Measurements from ENCODE around the gene RASA3.

RASA3 gene

DNA sequence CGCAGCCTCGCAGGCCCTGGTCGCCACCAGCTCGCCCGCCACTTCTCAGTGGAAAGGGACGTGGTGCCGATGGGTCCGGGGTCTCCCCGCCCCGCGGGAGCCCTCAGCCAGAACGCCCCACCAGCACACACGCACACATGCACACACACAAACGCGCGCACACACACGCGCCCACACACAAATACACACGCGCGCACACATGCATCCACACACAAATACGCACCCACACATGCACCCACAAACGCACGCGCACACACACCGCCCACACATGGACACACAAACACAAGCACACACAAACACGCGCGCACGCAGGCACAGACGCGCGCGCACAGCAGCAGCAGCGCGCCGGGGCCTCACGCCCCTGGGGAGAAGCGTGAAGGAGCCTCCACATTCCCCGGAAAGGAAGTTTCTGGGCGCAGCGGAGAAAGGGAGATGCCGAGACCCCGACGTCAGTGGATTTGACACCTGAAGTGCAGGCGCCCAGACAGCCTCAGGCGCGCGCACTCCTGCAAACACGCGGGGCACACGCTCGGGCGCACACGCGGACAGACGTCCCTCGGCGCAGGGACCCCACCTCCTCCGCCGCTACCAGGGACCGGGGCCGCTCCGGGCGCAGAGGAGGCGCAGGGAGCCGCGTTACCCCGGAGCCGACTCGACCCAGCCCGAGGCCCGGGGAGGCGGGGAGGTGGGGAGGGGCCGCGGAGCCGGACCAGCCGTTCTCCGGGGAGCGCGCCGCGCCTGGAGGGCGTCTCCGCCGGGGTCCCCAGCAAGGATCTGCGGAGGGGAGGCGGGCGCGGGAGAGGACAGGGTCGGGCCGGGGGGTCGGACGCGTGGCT is 622 bp downstream of the RASA3 start:
- no peak for DNase-seq (ENCODE audit: low spot score)
- TF ChIP-seq, protein P1, sequence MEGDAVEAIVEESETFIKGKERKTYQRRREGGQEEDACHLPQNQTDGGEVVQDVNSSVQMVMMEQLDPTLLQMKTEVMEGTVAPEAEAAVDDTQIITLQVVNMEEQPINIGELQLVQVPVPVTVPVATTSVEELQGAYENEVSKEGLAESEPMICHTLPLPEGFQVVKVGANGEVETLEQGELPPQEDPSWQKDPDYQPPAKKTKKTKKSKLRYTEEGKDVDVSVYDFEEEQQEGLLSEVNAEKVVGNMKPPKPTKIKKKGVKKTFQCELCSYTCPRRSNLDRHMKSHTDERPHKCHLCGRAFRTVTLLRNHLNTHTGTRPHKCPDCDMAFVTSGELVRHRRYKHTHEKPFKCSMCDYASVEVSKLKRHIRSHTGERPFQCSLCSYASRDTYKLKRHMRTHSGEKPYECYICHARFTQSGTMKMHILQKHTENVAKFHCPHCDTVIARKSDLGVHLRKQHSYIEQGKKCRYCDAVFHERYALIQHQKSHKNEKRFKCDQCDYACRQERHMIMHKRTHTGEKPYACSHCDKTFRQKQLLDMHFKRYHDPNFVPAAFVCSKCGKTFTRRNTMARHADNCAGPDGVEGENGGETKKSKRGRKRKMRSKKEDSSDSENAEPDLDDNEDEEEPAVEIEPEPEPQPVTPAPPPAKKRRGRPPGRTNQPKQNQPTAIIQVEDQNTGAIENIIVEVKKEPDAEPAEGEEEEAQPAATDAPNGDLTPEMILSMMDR (IDR thresholded peaks at IDR 0.05), result no peak
- H3K4me3 ChIP-seq, result peak overlapping the region; percentile 91
- H3K27ac ChIP-seq, result peak overlapping the region; percentile 75 to 87

DNA sequence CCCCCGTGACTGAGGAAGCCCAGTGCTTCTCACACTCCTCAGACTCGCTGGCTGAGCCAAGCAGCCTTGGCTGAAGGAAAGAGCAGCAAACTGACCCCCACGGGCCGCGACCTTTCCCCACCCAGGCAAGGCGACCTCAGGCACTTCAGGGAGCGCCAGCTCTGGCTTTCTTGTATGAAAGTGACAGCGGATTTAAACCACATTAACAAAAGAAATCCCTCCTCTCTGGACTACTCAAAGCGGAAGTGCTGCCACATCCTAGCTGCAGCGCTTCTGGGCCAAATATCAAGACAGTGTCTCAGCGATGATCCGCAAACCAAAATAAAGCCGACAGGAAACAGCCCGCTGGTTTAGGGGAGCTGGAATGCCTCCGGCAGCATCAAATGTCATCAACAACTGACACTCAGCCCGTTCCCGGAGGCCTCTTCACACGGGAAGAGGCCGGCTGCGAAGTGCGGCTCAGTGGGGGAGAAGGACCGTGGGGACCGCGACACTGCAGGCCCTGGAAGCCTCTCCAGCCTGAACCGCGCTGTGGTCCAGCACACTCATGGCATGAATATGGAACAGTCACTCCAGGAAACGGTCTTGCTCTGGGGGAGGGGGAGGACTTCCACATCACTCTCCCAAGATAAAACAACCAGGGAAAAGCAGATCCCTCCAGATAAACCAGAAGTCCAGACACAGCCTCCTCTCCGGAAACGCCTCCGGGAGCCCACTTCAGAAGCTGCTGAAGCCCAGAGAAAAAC is 1.4 kb downstream of the RASA3 start:
- TF ChIP-seq, protein P1 (IDR thresholded peaks at IDR 0.05), result no peak
- peak overlapping the region; percentile 75 to 87 for H3K27ac ChIP-seq
- H3K4me3 ChIP-seq, result peak overlapping the region; percentile 91
- no peak for DNase-seq (ENCODE audit: low spot score)

DNA sequence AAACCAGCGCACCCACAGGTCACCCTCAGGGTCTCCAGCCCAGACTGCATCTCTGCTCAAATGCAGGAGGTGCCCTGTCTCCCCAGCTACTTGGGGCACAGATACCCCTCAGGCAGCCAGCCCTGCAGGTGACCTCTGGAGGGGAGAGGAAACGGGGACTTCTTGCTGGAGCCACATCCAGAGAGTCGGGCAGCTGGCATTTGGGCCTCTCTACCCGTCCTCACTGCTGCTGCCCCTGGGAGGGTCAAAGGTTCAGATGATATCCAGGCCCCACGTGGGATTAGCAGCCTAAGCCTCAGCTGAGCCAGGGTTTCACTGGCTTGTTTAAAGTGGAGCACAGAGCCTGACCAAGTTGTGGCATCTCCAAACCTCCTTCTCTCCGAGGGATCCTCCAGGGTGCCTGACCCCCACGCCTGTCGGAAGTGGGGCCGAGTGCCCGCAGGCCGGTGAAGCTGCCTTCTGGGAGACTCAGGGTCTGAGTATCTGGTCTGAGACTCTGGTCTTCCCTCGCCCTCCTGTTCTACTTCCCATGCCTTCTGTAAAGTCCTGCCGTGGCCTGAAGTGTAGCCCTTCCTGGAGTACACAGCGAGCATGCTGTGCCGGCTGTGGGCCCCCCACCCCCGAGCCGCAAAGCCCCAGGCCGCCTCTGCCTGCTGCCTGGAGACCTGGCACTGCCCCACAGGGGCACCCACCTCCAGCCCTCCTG is 2.1 kb downstream of the RASA3 start:
- DNase-seq (ENCODE audit: low spot score), result no peak
- TF ChIP-seq, protein P1 (IDR thresholded peaks at IDR 0.05), result no peak
- H3K4me3 ChIP-seq, result peak overlapping the region; percentile 91

DNA sequence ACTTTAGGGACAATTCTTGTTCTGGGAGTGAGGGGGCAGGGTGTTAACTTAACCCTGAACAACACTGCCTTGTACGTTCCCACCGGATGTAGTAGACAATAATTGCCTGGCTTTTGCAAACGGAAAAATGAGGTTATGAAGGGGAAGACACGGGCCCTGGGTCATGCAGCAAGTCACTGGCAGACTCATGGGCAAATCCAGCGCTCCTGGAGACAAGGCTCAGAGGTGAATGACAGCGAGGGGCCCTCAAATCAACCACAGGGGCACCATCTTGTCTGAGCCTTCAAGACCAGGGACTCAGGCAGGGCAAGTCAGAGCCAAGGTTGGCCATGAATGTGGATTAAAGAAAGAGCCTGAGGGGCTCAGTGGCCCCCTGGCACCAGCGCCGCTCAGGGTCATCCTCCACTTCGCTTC is 2.8 kb downstream of the RASA3 start:
- DNase-seq (ENCODE audit: low spot score), result no peak
- H3K27ac ChIP-seq, result peak overlapping the region in 1 of 2 donors; percentile 87
- TF ChIP-seq, protein P1 (IDR thresholded peaks at IDR 0.05), result no peak
- peak overlapping the region; percentile 91 for H3K4me3 ChIP-seq

More for the DNA sequence above, 2.1 kb downstream of the RASA3 start:
- H3K27ac ChIP-seq, result peak overlapping the region; percentile 75 to 87

DNA sequence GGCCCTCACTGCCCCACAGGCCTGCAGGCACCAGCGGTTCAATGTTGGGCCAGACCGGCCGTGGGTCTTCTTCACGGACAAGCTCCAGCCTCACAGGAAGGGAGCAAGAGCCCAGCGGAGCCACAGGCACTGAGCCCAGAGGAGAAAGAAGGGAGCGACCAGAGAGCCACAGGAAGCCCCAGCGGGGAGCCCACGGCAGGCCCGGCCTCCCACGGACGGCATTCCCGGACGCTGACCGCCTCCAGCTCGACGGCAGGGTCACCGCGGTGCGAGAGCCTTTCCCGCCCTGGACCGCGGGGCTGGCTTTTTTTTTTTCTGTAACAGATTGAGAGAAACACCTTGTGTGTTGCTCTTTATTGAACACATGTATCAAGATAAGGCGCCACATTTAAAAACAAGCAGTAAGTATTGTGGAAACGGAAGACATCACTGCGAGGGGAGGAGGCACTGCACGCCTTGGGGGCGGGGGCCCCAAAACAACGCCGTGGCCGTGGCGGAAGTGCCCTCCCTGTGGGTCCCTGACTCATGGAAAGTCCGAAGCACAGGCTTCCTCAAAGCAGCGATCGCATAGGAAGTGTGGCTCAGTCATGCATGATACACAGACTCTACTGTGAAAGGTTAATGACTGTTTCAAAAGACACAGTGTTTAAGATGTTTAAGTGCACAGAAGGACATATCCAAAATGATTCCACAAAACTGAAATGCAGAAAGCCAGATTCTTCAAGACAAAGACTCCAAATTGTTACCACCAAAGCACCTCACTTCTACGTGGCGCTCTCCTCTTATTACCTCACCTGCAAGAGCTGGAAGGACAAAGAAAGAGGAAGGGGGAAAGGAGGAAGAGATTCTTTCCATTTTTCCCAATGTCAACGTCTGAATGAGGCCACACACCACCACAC is 3.5 kb downstream of the RASA3 start:
- H3K27ac ChIP-seq, result peak overlapping the region; percentile 48 to 87
- H3K4me3 ChIP-seq, result peak overlapping the region; percentile 43
- TF ChIP-seq, protein P1 (IDR thresholded peaks at IDR 0.05), result no peak
- DNase-seq (ENCODE audit: low spot score), result no peak

DNA sequence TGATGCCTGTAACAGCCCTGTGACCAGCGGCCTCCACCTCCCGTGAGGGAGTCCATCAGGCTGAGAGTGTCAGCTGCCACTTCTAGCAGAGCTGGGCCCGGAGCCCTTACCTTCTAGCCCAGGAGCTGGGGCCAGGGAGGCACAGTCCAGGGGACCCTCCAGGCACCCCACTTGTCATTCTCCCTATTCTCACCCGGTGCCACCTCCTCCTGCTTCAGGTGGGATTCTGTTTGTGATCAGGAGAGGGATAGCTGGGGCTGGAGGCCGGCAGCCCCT is 4.1 kb downstream of the RASA3 start:
- H3K27ac ChIP-seq, result peak overlapping the region; percentile 48 to 87
- TF ChIP-seq, protein P1 (IDR thresholded peaks at IDR 0.05), result no peak
- DNase-seq (ENCODE audit: low spot score), result no peak
- peak overlapping the region; percentile 43 for H3K4me3 ChIP-seq
